GM19328 (cell line): ENCODE results near the gene PDZD2.
"Not testable (repeated sequence)": the region's sequence is repeated elsewhere in the genome, so short reads cannot be mapped to it uniquely, and the experiment has no call there.

Experiments
- ATAC-seq: cut with Tn5 transposase; IDR thresholded peaks from one replicate; pipeline ENCODE4 v1.9.1; 2021; ENCODE audit warnings: mild to moderate bottlenecking, moderate library complexity; ENCODE audit not compliant: unreplicated experiment

Gene PDZD2

DNA sequence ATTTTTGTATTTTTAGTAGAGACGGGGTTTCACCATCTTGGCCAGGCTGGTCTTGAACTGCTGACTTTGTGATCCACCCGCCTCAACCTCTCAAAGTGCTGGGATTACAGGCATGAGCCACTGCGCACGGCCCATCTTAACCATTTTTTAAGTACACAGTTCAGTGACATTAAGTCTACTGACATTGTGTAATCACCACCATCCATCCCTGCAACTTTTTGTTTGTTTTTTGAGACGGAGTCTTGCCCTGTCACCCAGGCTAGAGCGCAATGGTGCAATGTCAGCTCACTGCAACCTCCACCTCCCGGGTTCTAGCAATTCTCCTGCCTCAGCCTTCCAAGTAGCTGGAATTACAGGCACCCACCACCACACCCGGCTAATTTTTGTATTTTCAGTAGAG is 480.0 kb downstream of the PDZD2 start:
- ATAC-seq = not testable (repeated sequence)

DNA sequence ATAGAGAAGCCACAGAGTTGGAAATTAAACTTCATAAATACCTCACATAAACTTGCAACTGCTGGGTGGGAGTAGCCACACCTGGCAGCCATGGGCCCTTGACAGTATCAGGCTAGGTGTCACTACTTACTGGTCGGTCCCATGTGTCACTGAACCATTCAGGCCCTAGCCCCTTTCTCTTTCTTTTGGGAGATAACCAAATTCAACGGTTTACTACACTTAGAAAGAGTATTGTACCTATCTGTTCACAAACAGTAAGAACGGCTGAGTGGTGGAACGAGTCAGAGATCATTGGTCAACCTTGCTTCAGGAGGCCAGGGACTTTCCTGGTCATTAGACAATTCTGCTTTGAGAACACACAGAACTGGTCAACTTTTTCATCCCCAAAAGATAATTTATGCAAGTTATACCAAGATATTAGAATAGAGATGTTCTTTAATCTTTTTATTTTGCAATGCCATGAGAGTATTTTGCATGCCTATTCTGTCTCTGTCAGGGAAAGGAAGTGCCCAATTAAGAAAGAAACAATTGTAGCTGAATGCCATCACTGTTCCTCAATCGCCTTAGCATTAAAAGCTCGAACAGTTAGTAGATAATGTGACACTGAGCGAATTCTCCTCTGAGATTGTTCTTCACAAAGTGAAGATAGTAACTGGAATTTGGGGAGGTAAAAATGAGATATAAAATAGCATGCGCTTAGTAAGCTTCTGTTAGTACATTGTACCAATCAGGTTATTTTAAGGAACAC is 484.3 kb downstream of the PDZD2 start:
- ATAC-seq = no peak

DNA sequence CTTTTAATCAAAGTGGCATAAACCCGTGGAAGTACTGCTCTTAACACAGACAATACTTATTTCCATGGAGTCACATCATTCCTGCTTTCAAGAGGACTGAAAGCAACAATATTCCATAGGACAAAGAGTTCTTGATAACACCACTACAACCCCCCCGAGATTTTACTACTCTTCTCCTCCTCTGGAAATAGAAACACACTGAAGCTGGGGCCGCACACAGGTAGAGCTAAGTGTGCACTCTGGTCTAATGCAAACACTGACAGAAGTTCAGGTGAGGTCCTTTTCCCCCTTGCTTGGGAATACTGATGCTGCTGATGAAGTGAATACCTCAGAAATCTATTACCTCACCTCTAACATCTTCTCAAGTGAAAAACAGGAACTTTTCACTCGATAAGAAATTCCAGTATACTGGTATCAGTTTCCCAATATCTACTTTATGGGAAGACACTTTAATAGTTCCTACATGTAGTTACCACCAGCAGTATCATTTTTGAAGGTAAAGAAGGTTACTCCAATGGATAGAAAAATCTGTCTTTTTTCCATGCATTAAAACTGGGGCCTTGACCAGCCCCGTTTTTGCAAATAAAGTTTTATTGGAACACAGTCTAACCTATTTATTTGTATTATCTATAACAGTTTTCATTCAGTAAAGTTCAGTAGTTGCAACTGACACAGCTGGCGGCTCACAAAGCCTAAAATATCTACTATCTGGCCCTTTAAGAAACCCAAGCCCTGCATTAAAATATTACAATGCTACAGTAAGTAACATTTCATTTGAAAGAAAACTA is 485.2 kb downstream of the PDZD2 start:
- no peak for ATAC-seq

DNA sequence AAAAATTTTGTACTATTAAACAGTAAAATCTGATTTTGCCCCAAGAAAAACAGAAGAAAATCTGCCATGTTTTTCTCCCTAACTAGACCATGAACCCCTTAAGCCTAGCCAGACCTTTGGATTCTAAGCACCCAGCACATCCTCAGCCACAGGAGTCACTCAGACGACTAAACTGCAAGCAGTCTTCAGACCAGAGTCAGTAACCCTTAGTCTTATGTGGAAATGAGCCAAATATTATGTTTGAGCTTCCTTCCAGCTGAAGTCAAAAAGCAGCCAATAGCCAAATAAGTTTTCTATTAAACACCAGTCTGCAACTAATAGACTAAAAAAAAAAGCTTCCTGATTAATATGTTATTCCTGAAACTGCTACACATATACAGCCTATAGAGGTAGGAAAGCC is 487.8 kb downstream of the PDZD2 start:
- ATAC-seq = no peak

DNA sequence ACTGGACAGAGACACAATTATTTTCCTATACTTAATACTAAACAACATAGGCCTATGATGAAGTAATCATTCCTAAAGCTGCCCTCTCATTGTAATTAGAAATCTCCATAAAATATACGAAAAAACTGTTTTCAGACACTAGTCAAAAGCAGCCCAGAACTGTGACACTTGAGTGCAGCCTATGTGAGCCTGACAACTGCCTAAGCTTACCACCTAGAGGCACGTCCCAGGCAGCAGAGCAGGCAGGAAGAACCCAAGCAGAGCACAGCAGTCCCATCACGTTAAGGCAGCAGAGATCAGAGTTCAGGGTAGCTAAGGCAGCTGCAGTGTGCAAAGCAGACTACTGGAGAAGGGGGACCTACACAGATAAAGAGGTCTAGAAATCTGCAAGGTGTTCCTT is 488.8 kb downstream of the PDZD2 start:
- no peak for ATAC-seq

DNA sequence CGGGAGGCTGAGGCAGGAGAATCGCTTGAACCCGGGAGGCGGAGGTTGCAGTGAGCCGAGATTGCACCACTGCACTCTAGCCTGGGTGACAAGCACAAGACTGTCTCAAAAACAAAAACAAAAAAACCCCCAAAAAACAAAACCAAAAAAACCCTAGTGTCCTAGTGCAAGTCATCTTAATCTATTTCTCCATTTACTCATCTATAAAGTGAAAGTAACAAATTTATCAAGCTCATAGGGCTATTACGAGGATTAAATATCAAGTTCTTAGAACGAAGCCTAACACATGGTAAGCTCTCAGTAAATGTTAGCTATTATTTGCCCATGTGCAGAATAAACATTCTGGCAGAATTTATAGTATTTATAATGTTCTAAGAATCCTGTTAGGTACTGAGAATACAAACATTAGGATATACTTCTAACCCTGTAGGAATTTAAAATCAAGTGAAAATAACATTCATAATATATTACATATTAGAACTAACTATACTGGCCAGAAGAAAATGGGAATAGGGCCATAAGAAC is 490.2 kb downstream of the PDZD2 start:
- no peak for ATAC-seq

DNA sequence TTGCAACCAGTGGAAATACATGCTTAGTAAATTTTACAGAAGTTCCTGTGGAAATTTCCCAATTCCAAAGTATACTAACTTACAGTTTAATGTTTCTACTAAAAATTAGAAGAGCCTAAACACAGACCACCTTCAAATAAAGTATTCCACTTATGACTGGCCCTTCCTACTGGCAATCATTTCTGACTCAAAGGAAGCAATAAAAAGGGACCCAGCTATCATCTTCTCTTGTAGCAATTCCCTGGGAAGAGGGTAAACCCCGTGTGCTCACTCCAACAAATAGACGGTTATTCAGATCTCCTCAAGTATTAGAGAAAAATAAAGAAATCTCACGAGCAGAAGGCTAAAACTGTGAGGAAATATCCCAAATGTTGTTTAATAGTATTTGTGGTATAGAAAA is 491.9 kb downstream of the PDZD2 start:
- ATAC-seq = no peak

DNA sequence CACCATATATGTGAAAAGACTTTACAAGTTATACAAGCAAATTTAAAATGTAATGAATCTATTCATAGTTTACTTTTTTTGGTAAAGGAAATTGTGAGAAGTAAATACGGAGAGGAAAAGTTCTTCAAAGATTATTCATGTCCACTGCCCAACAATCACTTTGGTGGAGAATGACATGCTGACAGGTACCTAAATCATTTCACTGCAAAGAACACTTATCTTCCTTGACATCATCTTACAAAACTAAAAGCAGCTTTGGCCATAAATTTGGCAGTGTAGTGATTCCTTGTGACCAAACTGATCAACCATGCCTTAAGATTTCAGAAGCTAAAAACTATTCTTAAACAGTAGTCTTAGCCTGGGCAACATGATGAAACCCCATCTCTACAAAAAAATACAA is 492.7 kb downstream of the PDZD2 start:
- no peak for ATAC-seq

DNA sequence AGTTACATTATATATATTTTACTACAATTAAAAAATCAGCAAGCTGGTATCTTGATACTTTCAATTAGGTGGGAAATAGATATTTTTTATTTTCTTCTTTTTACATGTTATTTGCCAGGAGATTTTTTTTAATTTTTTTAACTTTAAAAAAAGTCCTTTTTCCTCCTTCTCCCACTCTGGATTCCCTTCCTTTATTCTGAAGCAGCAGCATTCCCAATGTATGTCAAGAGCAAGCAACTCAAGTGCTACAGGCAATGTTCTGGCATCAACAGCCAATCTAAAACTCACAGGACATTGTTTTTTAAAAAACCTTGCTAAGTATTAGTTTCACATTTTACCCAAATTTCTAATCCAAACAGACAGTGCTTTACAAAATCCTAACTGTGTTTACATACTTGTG is 493.8 kb downstream of the PDZD2 start:
- no peak for ATAC-seq

DNA sequence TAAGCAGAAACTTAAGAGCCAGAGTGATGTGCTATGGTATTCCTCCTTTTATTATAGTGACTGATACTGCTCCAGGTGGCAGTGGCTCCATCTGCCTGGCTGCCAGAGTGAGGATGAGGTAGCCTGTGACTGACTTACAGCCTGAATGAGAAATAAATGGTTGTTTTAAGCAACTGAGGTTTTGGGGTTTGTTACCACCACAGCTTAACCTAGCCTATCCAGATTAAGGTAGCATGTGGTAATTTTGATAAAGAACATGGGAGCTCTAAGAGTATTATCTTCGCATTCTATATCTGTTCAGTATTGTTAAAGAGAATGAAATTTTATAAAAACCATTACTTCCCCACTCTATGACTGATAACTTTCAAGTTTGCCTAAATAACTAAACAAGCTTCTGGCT is 496.2 kb downstream of the PDZD2 start:
- ATAC-seq = no peak

DNA sequence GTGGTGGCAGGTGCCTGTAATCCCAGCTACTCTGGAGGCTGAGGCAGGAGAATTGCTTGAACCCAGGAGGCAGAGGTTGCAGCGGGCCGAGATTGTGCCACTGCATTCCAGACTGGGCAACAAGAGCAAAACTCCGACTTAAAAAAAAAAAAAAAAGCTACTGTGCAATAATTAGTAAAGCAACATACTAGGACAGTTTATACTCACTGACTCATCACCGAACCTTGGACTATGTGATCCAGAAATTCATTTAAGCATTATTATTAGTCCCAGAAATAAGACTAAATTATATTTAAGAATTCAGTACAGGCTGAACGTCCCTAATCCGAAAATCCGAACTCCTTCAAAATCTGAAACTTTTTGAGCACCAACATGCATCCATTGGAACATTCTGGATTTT is 497.4 kb downstream of the PDZD2 start:
- ATAC-seq = no peak

DNA sequence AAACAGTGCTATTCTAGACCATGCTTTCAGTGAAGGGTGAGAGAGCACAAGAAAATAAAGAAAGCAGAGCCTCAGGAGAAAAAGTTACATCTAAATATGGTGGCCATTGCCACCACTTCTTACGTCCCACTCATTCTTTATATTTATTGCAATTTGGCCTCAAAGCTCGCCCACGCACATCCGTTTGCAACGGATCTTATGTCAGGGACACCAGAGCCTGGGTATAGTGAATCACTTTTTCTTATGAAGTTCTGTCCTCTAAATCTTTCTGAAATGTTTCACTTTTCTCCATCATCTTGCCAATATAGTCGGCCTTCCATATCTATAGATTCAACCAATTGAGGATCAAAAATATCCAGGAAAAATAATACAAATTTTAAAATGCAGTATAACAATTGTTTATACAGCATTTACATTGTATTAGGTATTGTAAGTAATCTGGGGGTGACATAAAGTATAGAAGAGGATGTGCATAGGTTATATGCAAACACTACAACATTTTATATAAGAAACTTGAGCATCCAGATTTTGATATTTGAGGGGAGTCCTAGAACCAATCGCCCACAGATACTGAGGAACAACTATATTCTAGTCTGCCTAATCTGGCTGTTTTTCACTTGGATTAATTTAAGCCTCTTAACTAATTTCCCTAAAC is 500.0 kb downstream of the PDZD2 start:
- ATAC-seq = no peak

DNA sequence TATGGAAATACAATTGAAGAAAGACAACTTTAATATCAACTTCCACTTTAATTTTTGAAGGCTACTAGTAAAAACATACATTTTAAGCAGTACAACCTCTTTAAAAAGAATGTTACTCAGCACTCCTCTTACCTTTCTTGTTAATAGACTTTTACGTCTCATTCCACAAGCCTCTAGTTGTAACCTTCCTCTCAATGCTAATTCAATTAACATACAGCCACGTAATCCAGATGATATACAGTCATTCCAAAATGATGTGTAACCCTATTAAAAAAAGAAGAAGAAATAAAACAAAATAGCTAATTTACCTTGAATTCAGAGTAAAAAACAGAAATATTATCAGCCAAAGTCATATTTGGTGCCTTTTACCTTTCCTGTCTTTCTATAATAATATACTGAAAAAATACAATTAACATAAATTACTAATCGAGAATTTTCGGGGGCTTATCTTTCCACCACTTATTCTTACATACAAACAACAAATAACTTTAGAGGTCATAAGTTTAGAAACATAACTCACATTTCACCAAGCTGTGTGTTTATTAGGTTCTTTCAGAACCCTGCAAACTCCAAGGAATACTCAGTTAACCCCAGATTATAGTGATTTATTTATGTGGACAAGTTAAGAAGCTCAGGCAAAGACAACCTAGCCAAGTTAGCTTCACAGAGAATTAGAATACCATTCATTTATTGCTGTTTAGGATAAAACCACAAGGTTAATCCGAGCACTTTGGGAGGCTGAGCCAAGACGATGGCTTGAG is 504.9 kb downstream of the PDZD2 start:
- no peak for ATAC-seq

DNA sequence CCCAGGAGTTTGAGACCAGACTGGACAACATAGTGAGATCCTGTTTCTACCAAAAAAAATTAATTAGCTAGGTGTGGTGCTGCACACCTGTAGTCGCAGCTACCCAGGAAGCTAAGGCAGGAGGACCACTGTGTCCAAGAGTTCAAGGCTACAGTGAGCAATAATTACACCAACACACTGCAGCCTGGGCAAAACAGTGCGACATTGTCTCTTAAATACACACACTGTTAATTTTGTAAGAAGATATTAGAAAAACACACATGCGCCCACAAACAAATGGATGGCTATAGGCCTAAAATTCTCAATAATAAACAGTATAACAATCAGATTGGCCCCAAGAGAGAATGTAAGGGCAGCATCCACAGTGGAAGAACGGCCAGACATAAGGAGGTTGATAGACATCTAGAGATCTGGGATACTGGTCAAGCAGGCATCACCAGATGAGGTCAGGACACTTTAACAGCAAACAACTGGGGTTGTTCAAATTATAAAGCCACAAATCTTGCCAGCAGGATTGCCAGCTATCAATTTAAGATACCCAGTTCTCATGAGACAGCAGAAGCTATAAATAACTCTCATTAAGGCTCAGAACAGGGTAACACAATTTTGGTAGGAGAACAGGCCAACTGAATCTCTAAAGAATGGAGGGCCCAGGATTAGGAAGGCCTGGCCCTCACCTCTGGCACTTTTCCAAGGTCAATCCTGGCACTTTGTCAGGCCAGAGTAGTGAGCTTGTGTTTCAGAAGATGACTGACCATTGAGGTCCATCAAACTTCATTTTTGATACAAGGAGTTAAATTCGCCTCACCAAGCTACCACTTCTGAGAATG is 505.7 kb downstream of the PDZD2 start:
- no peak for ATAC-seq

DNA sequence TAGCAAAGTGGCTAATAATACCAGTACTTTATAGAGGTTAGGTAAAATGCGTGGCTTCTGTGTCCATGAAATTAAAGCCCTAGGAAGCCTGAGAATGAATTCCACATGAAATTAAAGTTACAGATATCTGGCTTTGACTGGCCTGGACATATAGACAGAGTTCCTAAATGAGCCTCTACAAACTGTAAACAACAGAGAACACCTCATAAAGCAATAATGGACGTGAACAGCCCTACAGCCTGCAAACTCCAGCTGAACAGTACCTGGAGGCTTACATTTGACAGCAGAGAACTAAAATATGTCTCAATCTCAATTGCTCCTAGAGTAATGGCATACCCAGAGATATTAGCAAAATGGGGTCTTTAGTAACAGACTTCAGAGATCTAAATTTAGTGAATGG is 506.4 kb downstream of the PDZD2 start:
- no peak for ATAC-seq

DNA sequence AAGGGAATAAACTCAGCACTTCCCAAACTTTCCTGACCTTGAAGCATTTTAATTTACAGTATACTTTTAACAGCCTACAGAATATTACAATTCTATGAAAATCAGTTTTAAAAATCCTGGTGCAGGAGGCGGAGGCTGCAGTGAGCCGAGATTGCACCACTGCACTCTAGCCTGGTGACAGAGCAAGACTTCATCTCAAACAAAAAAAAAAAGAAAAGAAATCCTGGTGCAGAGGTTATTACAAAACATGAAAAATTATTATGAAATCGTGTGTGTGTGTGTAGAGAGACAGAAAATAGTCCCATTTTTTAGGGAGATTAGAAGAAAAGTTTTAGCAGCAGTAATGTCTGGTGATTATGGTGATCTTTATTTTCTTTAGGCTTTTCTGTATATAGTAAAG is 508.3 kb downstream of the PDZD2 start:
- no peak for ATAC-seq

DNA sequence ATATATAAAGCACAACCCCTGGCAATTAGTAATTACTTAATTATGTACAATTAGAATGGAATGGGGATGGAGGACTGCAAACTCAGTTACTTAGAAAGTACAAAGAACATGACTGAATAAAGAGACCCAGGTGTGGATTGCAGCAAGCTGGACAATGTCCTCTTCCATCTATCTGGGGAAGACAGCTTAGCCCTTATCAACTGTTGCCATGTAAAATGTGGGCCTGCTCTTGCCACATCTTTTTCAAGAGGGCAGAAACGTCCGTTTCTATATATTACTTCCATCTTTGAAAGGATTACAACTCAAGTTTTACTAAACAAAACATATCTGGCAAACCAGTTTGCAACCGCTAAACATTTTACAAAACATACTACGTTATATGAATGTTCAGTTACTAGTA is 509.0 kb downstream of the PDZD2 start:
- ATAC-seq = no peak

DNA sequence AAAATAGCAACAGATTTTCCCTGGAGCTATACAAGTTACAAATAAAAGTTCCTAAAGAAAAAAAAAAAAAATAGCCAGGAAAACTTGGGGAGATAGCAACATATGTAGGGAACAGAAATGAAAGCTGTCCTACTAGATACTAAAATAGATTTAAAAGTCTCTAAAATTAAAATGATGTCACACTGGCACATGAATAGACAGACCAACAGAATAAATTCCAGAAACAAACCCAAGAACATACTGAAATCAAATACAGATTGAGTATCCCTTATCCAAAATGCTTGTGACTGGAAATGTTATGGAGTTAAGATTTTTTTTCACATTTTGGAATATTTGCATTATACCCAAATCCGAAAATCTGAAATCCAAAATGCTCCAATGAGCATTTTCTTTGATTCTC is 511.4 kb downstream of the PDZD2 start:
- ATAC-seq = no peak

DNA sequence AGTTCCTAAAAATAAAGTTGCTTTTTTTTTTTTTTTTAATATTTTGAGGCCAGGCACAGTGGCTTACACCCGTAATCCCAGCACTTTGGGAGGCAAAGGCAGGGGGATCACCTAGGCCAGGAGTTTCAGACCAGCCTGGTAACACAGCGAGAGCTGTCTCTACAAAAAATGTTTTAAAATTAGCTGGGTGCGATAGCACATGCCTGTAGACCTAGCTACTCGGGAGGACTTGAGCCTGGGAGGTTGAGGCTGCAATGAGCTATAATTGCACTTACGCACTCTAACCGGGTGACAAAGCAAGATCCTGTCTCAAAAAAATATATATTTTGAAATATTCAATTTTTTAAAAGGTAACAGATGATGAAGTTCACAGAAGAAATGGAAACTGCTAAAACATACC is 512.3 kb downstream of the PDZD2 start:
- ATAC-seq = no peak

DNA sequence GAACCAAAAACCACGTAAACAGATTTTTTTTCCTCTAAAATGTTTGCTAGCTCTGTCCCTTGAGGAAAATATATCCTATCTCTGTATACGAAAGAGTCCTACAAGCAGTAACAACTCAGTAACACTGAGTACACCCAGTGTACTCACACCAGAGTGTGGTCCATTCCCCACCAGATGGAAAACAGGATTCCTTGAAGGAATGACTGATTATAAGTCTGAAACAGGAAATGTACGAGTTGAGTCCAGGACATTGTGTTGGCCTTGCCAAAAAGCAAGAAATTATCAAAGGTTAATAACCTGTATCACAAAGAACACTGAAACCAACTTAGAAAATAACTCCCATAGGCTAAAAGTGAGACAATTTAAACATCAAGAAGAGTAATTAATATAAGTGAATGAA is 514.8 kb downstream of the PDZD2 start:
- no peak for ATAC-seq
